ENCODE results near the gene FAM3D.
"Not testable (repeated sequence)": the region's sequence is repeated elsewhere in the genome, so short reads cannot be mapped to it uniquely, and the experiment has no call there.

FAM3D gene

DNA sequence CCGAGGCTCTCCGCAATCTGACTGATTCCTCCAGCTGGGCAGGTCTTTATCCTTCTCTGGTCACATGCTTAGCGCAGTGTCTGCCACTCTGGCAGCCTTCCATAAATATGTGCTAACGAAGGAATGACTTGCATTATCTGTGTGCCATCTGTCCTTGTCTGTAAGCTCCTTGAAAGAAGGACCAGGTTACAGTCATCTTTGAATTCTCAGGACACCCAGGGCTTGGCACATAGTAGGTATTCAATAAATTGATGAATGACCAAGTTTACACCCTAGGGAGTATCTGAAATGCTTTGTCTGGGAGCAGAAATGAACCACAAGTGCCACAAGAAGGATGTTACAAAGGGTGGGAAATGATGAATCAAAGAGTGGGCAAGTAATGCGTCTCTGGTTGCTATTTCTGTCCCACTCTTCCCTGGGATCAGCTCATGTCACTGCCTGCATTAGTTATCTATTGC is 16.5 kb upstream of the FAM3D start:
- no peak for DNase-seq

DNA sequence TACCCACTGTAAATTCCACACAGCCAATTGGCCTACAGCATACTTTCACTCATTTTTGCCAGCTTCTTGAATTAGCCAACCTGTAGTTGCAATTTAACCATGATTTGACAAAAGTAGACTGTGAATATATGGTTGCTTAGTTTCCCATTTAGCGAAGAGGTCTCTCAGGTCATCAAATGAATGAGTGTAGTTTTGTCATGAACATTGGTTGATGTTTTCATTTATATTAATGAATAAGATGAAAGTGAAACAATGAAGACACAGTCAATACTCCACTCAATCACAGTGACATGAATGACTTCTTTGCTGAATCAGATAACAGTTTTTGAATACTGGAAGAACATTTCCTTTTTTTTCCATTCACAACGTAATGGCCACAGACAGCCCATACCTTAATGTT is 15.3 kb upstream of the FAM3D start:
- DNase-seq = no peak

DNA sequence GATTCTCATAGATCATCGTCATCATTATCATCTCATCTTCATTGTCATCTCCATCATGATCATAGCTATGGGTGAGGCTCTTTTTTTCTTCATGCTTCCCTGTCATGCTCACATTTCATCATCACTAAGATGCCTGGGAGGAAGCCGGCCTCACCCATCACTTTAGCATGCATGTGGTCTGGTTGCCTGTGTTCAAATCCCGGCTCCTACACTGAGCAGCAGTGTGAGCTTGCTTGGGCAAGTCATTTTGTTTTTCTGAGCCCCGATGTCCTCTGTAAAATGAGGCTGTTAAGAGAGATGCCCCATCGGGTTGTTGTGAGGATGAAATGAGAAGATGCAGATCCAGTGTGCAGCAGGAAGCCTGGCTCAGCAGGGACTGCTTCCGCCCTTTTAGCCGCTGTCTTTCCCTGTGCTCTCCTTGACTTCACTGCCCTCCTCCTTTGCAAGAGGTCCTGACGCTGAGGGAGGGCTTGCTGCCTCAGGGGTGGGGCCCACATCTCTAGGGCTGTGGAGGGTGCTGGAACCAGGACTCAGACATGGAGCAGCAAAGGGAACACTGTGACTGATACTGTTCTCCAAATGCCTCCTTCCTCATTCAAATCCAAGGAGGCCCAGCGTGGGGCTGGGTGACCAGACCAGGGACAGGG is 14.4 kb upstream of the FAM3D start:
- no peak for DNase-seq

DNA sequence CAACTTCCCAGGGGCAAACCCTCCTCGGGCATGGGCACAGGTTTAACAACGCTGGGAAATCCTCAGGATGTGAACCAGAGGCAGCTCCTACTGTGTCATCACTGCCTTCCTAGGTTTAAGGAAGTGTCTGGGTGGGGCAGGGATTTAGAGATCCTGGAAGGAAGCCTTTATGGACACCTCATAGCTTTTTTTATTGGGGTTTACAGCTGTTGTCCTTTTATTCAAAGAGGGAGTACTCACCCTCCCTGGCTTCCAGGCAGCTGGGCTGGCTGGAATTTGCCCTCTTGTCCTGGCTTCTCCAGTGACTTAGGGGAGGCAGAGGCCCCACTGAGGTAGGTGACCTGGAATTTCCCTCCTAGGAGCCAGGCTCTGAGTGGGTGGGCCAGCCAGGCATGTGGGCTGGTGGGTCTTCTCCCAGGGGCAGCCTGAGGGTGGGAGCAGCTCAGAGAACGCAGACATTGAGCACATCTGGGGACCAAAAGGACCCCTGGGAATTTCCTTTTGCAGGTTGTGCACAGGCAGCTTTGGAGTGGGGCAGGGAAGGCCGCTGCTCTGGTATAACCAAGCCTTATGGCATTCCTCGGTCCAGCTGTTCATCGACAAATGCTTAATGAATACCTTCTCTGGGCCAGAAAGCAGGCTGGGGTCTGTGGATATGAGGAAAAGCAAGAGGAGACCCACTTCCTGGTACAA is 13.5 kb upstream of the FAM3D start:
- no peak for DNase-seq

DNA sequence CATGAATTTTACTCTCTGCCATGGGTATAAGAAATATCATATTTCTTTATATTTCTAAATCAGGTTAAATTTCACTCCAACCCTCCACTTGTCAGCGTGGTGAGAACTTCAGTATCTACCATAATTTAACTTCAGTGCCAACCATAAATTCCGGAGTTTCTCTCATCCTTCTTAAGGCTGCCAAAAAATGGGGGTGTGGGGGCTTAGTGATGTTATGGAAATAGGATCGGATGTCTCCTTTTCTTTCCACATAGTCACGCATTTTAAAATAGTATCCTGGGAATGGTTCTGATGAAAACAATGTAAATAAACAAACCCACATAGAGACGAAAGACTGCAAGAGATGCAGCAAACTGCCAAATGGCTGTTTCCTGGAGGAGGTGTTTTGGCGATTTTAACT is 12.9 kb upstream of the FAM3D start:
- no peak for DNase-seq

DNA sequence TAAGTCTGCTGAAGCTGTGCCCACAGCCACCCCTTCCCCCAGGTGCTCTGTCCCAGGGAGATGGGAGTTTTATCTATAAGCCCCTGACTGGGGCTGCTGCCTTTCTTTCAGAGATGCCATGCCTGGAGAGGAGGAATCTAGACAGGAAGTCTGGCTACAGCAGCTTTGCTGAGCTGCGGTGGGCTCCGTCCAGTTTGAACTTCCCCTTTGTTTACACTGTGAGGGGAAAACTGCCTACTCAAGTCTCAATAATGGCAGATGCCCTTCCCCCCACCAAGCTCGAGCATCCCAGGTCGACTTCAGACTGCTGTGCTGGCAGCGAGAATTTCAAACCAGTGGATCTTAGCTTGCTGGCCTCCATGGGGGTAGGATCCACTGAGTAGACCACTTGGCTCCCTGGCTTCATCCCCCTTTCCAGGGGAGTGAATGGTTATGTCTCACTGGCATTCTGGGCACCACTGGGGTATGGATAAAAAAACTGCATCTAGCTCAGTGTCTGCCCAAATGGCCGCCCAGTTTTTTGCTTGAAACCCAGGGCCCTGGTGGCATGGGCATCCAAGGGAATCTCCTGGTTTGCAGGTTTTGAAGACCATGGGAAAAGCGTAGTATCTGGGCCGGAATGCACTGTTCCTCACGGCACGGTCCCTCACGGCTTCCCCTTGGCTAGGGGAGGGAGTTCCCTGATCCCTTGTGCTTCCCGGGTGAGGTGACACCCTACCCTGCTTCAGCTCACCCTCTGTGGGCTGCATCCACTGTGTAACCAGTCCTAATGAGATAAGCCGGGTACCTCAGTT is 11.8 kb upstream of the FAM3D start:
- not testable (repeated sequence) for DNase-seq

DNA sequence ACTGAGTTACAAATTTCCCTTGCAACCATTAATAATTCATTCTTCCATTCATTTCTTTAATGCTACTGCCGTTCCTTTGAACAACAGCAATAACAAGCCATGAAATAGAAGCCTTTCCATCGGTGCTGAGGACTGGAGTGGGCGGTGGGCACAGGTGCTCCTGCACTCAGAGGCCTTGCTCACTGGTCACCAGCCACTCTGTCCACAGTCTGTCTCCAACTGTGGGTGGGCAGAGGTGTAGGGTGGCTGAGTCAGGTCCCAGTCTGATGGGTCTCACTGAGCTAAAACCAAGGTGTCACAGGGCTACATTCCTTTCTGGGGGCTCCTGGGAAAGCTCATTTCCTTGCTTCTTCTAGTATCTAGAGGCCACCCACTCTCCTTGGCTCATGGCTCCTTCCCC is 6.3 kb upstream of the FAM3D start:
- DNase-seq = no peak

DNA sequence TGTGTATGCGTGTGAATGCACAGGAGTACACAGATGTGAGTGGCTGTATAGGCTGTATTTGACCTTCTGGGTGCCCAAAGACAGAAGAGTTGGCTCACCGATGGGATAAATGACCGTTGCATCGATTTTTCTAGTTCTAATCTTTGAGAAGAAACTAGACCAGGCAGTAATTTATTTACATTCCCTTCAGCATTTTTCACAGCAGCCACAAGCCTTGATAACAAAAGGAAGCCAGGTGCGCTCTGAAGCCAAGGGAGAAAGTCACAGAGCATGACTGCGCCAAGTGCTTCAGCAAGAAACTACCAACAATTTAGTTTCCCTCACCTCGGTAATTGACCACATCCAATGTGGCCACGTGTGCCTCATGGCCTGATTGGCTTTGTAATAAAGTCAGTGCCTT is 5.9 kb upstream of the FAM3D start:
- DNase-seq = no peak

DNA sequence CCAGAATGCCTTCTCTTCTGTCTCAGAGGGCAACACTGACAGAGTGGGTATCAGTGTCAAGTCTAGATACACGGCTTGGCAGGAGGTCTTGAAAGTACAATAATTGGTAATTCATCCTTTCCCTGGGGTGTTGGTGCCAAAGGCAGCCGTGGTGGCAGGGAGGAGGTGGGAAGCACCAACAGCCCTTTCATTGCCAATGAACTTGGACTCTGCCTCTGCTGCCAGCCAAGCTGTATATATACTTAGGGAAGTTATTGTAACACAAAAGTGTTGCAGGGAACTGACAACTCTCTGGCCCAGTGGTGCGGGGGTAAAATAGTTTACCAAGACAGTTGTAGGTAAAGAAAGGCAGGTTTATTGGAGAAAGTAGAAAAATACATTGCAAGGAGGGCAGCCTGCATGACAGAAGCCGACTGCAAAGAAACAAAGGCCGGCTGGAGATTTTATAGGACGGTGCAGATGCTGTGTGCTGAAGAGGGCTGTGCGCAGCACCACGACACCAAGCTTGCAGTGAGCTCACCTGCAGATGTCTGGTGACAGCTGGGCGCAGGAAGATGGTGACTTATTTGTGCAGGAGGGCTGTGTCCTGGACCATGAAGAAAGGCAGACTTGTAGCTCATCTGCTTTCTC is 4.0 kb upstream of the FAM3D start:
- no peak for DNase-seq

DNA sequence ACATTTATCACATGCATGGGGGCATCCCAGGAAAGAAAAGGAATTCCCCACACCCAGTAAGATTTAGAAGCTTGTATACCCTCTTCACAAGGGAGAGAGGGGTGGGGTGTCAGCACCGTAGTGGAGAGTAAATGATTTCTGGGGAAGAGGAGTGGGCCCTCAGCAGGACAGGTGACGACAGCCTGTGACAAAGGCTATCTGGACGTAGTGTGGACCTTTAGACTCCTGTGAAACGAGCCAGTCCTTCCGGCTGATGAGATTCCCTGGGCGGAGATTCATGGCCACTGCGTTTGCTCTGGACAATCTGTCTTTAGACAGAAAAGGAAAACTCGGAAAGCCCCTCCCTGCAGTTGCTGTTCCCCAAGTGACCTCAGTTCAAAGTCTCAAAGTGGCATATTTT is 1.7 kb upstream of the FAM3D start:
- DNase-seq = no peak

DNA sequence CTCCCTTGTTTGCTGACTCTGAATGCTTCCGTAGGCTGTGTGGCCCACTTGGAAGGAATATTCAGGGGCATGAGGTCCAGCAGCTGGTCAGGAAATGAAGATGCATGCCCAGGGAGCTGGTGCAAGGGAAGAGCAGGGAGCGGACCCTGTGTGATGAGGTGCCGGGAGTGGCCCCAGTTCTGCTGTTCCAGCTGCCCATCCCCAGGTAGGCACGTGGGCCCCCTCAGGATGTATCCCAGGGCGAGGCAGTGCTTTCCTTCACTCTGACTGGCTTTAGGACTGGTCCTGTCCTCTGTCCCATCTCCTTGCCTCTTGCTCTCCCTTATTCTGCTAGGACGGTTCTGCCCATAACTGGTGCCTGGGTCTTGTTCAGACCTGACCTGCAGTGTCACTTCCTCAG is 1.1 kb upstream of the FAM3D start:
- DNase-seq = no peak

DNA sequence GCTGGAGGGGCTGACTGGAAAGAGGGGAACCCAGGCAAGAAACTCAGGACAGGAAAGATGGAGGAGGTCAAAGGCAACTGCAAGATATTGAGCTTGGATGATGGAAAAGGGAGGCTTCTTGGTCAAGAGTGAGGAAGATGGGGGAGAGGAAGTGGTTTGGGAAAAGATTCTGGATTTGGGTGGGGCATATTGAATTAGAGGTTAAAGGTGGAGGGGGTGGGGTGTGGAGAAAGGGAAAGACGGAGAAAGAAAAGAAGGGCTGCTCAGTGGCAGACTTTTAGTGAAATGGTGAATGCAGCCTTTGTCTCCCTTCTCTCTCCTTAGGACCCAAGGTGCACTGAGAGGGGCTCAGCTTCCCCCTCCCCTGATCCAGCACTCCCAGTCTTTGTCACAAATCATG is 655 bp upstream of the FAM3D start:
- no peak for DNase-seq

DNA sequence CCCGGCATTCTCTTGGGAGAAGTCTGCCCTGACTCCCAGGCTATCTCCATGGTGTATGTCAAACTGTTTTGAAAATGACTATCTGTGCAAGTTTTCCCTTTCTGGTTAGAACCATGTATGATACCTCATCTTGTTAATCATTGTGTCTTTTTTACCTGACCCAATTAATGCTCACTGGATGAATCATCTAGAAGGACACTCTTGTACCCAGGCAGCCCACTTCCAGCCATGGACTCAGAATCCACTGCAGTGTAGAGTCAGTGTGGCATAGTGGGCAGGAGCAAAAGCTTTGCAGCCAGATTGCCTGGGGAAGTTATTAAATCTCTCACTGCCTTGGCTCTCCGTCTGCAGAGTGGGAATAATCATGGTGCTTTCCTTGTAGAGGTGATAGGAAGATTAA is 1.2 kb downstream of the FAM3D start:
- no peak for DNase-seq

DNA sequence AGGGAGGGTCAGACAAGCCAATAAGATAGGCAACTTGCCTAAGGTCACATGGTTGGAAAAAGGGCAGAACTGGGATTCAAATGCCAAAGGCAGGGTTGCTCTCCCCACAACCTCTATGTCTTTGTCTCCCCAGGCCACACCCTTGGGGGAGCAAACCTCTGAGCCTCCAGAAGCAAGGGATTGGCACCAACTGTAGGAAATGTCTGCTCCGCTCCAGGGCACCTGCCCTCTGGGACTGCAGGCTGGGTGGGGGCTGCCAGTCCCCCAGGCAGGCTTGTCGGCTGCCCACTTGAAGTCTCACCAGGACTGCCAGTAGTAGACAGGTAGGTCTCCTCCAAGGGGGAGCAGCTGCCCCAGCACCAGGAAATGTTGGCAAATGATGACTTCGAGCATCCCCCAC is 2.0 kb downstream of the FAM3D start:
- no peak for DNase-seq

DNA sequence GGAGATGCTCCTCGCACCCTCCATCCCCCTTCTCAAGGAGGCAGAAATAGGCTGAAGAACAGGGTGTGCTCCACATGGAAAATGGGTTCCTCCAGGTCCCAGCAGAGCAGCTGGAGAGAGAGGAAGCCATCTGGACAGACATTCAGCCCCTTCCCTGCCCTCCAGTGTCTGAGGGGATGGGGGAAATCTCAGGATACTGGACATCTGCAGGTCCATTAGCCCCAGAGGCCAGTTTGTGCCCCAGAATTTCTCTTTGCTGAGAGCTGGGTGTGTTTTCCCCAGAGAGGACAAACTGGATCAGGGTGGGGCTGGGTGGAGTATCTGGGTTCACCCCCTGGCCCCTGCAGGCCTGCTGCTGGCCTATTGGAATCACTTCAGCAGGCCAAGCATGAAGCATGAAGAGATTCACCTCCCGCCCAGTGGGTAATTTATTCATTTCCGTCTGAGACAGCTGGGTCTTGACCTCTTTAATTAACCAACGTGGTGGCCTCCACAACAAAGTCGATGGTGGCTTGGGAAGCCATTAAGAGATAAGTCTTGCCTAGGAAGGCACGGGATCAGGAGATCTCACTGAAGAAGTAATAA is 4.6 kb downstream of the FAM3D start:
- DNase-seq = no peak

DNA sequence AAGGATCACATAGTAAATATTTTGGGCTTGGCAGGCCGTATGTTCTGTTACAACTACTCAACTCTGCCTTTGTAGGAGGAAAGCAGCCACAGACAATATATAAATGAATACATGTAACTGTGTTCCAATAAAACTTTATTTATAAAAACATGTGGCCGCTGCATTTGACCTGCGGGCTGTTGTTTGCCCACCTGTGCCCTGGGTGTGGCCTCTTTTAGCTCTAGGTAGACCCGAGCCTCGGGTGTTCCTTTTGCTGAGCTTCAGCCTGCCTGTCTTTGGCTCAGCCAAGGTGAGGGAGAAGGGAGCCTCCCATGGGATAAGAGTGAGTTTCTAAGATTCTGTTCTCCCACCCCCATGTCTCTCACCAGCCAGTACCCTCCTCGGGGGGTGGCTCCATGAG is 5.6 kb downstream of the FAM3D start:
- DNase-seq = no peak

DNA sequence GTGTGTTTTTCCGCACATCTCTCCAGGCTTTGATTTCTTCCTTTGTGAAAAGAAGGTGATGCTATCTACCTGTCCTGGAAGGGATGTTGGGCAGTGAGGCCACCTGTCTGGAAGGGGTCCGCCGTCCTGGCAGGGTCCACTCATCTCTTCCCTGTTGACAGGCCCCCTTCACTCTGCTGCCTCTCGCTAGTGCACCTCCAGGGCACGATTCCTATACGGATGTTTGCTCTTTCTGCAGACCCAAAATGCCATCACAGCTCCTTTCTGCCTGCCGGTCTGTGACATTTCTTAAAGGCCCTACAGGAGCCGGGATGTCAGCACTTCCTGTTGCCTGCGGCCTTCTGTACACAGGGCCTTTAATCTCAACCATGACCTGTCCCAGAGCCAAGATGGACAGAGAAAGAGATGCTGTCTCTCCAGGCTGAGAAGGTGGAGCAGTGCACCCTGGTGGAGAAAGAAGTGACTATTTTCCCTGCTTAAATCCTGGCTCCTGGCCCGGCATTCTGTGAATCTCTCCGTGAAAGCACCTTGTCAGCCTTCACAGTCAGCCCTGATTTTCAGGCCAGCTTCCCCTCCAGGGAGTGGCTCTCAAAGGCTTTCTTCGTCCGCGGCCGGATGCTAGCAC is 7.4 kb downstream of the FAM3D start:
- no peak for DNase-seq

DNA sequence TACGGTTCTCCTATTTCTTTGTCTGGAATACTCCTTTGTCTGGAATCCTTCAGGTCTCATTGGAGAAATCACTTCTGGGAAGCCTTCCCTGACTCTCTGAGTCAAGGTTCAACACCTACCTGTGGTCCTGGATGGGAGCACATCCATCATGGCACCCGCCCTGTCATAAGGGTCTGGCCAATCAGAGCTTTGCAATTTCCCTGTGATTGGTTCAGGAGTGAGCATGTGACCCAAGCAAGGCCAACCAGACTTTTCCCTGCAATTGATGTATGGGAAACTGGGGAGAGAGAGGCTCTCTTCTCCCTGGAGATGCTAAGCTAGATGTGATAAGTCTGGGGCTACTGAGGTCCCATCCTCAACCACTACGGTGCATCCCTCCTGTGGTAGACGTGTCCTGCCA is 8.1 kb downstream of the FAM3D start:
- DNase-seq = no peak

DNA sequence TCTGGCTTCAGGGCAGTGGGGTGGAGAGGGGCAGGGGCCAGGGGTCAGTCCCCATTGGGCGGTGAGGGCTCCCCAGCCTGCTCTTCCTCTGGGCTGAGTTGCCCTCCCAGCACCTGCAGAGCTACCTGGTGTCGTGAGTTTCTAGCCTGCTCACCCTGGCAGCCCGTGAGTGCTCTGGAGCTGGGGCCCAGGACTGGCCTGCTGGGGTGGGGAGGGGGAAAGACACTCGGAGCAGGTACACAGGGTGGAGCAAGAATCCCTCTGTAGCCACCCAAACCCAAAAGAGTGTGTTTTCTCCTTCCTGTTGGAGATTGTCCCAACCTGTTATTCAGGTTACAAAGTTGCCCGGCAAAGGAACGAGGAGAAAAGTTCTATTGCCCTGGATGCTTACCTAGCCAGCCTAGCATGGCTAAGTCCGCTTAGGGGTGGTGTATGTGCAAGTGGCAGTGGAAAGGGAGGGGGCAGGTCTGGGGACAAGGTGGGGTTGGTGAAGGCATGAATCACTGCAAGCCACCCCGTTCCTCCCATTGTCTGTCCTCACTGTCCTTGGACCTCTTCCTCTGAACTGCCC is 8.9 kb downstream of the FAM3D start:
- DNase-seq = no peak

DNA sequence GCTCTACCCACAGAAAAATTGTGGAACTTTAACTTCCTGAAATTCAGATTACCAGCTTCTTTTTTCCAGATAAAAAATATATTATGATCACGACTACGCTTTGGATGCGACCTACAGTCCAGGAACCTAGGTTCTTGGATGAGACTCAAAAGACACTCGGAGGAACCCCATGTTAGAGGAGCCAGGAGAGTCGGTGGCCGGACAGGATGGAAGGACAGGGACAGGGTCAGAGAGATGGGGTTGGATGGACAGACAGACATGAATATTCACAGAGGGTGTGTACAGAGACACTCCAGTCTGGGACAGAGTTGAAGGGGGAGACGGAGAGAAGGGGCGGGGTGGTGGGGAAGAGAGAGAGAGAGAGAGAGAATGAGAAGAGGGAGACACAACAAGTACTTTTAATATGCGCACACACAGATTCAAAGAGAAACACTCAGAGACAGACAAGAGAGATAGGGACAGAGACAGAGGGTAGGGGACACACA is 9.5 kb downstream of the FAM3D start:
- no peak for DNase-seq

DNA sequence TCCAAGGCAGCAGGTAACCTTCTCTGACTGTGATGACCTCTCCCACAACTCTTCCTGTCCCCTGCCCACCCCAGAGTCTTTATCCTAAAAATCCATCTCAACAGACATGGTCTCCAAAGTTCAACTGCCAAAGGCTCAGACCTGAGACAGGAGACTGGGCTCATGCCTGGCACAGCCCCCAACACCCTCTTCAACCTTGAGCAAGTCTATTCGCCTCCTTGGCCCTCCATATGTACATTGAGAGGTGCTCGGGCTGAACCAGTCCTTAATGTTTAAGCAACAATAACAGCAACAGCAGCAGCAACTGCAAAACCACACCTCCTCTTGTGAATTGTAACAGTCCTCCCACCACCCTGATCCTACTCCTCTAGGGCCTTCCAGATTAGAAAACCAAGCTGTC is 9.9 kb downstream of the FAM3D start:
- no peak for DNase-seq

DNA sequence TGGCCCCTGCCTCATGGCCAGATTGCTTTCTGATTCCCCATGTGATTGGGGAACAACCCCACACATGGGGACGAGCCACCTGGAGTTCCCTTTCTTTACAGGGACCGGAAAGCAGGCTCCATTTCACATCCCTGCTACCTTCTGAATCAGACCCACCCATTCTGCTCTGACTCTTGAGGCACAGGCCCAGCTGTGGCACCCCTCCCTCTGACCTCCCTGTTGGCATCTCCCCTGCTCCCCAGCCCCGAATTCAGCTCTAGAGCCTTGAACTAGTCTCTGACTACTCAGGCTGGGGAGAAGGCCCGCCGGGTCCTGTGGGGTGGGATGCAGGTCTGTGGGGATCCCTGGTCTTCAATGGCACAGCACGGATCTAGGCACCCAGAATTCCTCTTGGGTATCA is 12.1 kb downstream of the FAM3D start:
- DNase-seq = no peak

Measured in GOT3 (cell line).